CD4-positive, alpha-beta T cell treated with Interleukin-2 at 100 ng/mL for 4 hours (primary cell): ENCODE results near the gene PIGL.
"Not testable (repeated sequence)": the region's sequence is repeated elsewhere in the genome, so short reads cannot be mapped to it uniquely, and the experiment has no call there.

Source experiments
- DNase-seq: peaks from one replicate; pipeline ENCODE4 v3.0.0-alpha.2; 2020; ENCODE audit warnings: low spot score

The PIGL gene

GRCh38 chr17:16217002-16217635 is at the start of gene PIGL:
Gene PIGL (plus strand): TSS chr17:16217210. CDS start chr17:16217227, 17 bp downstream.
- peak; percentile 94 for DNase-seq

GRCh38 chr17:16171613-16172012 is 45.4 kb upstream of the PIGL start:
- no peak for DNase-seq

- DNase-seq = no peak
These were observed 38.2 kb upstream of the PIGL start for GRCh38 chr17:16178836-16179235.

- DNase-seq = no peak
These were observed 35.4 kb upstream of the PIGL start for GRCh38 chr17:16181581-16181980.

GRCh38 chr17:16187642-16188041 is 29.4 kb upstream of the PIGL start:
- no peak for DNase-seq

GRCh38 chr17:16189791-16190348 is 27.1 kb upstream of the PIGL start:
- DNase-seq = no peak

GRCh38 chr17:16190703-16191360 is 26.2 kb upstream of the PIGL start:
- no peak for DNase-seq

GRCh38 chr17:16191604-16192003 is 25.4 kb upstream of the PIGL start:
- no peak for DNase-seq

- peak; percentile 46 for DNase-seq
These were observed 22.6 kb upstream of the PIGL start for GRCh38 chr17:16194307-16194835.

- no peak for DNase-seq
These were observed 19.7 kb upstream of the PIGL start for GRCh38 chr17:16197276-16197675.

GRCh38 chr17:16199093-16199492 is 17.9 kb upstream of the PIGL start:
- no peak for DNase-seq

- not testable (repeated sequence) for DNase-seq
These were observed 15.3 kb upstream of the PIGL start for GRCh38 chr17:16201693-16202131.

- not testable (repeated sequence) for DNase-seq
These were observed 14.2 kb upstream of the PIGL start for GRCh38 chr17:16202554-16203500.

- not testable (repeated sequence) for DNase-seq
These were observed 12.2 kb upstream of the PIGL start for GRCh38 chr17:16204763-16205162.

GRCh38 chr17:16211590-16211989 is 5.4 kb upstream of the PIGL start:
- DNase-seq = no peak

- DNase-seq = no peak
These were observed 4.2 kb upstream of the PIGL start for GRCh38 chr17:16212793-16213192.

GRCh38 chr17:16214190-16215001 is 2.6 kb upstream of the PIGL start:
- peak; percentile 23 for DNase-seq

GRCh38 chr17:16215002-16215272 is 2.1 kb upstream of the PIGL start:
- DNase-seq = no peak

- peak; percentile 88 for DNase-seq
These were observed 1.6 kb upstream of the PIGL start, which contains the start of gene NCOR1 for GRCh38 chr17:16215273-16215964. Gene NCOR1 (minus strand): TSS chr17:16215534. CDS start chr17:16194569, 20,965 bp downstream.

- DNase-seq = no peak
These were observed 1.1 kb upstream of the PIGL start for GRCh38 chr17:16215965-16216316.
